Measurements from ENCODE around the gene PXDC1.

GRCh38 chr6:3784885-3785744 lies 33.6 kb upstream of the PXDC1 start:
- no peak for TF ChIP-seq POLR2A (IDR thresholded peaks at IDR 0.05)
- no peak for TF ChIP-seq CTCF (IDR thresholded peaks at IDR 0.05)

Measured in thyroid gland (tissue), 4 donors.